IMR-90 (cell line): ENCODE data around the gene CDC42BPA. TPM values are rescaled to one million over a fixed set of nuclear protein-coding genes. Genes with fewer than 3 reads are reported as not detected.

Source experiments
- ATAC-seq: fragments of 200-7000 bp; cut with Tn5 transposase; 2 replicates; pipeline ENCODE4 v1.9.1; 2020; ENCODE audit warnings: low read depth, mild to moderate bottlenecking, moderate library complexity
- BruUV-seq: library from RNA; stranded (reverse); fragments of 400-500 nt; replicated peaks from 2 replicates; lab custom pipeline; 2021; lab: Mats Ljungman, UMichigan
- CTCF ChIA-PET: fragments of 300-600 bp; formaldehyde crosslinking; extraction: SDS; loops from one replicate; lab custom pipeline; 2021; ENCODE audit warnings: antibody characterized with exemption; lab: Yijun Ruan, JAX
- POLR2A ChIA-PET: fragments of 300-600 bp; sonication (Branson Sonifier 250); formaldehyde crosslinking; loops from one replicate; lab custom pipeline; 2022; ENCODE audit warnings: antibody characterized with exemption; ENCODE audit not compliant: unreplicated experiment; lab: Charles Lee
- DNase-seq: peaks from one replicate; pipeline ENCODE4 v3.0.0; 2013
- H2AFZ ChIP-seq: replicated peaks from 2 replicates; pipeline ENCODE3; 2013; ENCODE audit warnings: low read length, mild to moderate bottlenecking; ENCODE audit not compliant: poor library complexity
- H2AK5ac ChIP-seq: 2 replicates; pipeline ENCODE4 v1.6.1; 2013; ENCODE audit warnings: low read depth, low read length, inconsistent platforms
- H2AK9ac ChIP-seq: replicated peaks from 2 replicates; pipeline ENCODE3; 2013; ENCODE audit warnings: mild to moderate bottlenecking, low read depth, low read length, moderate library complexity; ENCODE audit not compliant: poor library complexity
- H2BK120ac ChIP-seq: 2 replicates; pipeline ENCODE4 v1.6.1; 2013; ENCODE audit warnings: low read depth, low read length, inconsistent platforms
- H2BK15ac ChIP-seq: 3 replicates; pipeline ENCODE4 v1.6.1; 2013; ENCODE audit warnings: low read depth, low read length, inconsistent platforms
- H2BK20ac ChIP-seq: 2 replicates; pipeline ENCODE4 v1.6.1; 2013; ENCODE audit warnings: low read depth, mild to moderate bottlenecking, inconsistent platforms, low read length, moderate library complexity
- H2BK5ac ChIP-seq: 2 replicates; pipeline ENCODE4 v1.6.1; 2013; ENCODE audit warnings: mild to moderate bottlenecking, low read depth, low read length, inconsistent platforms; ENCODE audit not compliant: poor library complexity, severe bottlenecking
- H3K14ac ChIP-seq: replicated peaks from 2 replicates; pipeline ENCODE4 v1.6.1; 2013; ENCODE audit warnings: low read depth, low read length, inconsistent platforms
- H3K18ac ChIP-seq: 2 replicates; pipeline ENCODE4 v1.6.1; 2013; ENCODE audit warnings: low read depth, low read length, control low read depth
- H3K23ac ChIP-seq: 2 replicates; pipeline ENCODE4 v1.6.1; 2013; ENCODE audit warnings: low read depth, low read length, inconsistent platforms
- H3K27ac ChIP-seq: 2 replicates; pipeline ENCODE4 v1.5.1; 2013; ENCODE audit warnings: mild to moderate bottlenecking, control low read depth, low read length; ENCODE audit not compliant: insufficient read depth
- H3K27me3 ChIP-seq: 2 replicates; pipeline ENCODE4 v1.6.1; 2013; ENCODE audit warnings: low read length; ENCODE audit not compliant: control insufficient read depth, insufficient read depth
- H3K36me3 ChIP-seq: 2 replicates; pipeline ENCODE4 v1.6.1; 2013; ENCODE audit warnings: low read length, mixed read lengths; ENCODE audit not compliant: control insufficient read depth, insufficient read depth
- H3K4ac ChIP-seq: 2 replicates; pipeline ENCODE4 v1.6.1; 2013; ENCODE audit warnings: low read depth, low read length, inconsistent platforms
- H3K4me1 ChIP-seq: 2 replicates; pipeline ENCODE4 v1.6.1; 2013; ENCODE audit warnings: low read length, mixed read lengths; ENCODE audit not compliant: control insufficient read depth, insufficient read depth
- H3K4me2 ChIP-seq: 2 replicates; pipeline ENCODE4 v1.6.1; 2013; ENCODE audit warnings: low read depth, mild to moderate bottlenecking, control low read depth, low read length, moderate library complexity
- H3K4me3 ChIP-seq: 2 replicates; pipeline ENCODE4 v1.5.1; 2013; ENCODE audit warnings: low read depth, mild to moderate bottlenecking, control low read depth, low read length, moderate library complexity; ENCODE audit not compliant: insufficient read depth
- H3K56ac ChIP-seq: 2 replicates; pipeline ENCODE4 v1.6.1; 2013; ENCODE audit warnings: low read length, inconsistent platforms; ENCODE audit not compliant: insufficient read depth; ENCODE audit errors: extremely low read depth
- H3K79me1 ChIP-seq, 2 experiments: 2 replicates each; pipeline ENCODE4 v1.6.1; 2013; ENCODE audit warnings: low read length in 2 of 2, inconsistent platforms in 1 of 2, low read depth in 1 of 2
- H3K9ac ChIP-seq: 2 replicates; pipeline ENCODE4 v1.6.1; 2013; ENCODE audit warnings: low read depth, low read length, control low read depth
- H3K9me1 ChIP-seq: 2 replicates; pipeline ENCODE4 v1.6.1; 2013; ENCODE audit warnings: low read length, inconsistent platforms; ENCODE audit not compliant: insufficient read depth
- H3K9me3 ChIP-seq: 2 replicates; pipeline ENCODE4 v1.6.1; 2013; ENCODE audit warnings: low read length; ENCODE audit not compliant: control insufficient read depth, insufficient read depth
- H4K20me1 ChIP-seq: 2 replicates; pipeline ENCODE4 v1.6.1; 2013; ENCODE audit warnings: low read length, inconsistent platforms; ENCODE audit not compliant: insufficient read depth
- H4K5ac ChIP-seq: 2 replicates; pipeline ENCODE4 v1.6.1; 2013; ENCODE audit warnings: mild to moderate bottlenecking, low read depth, low read length, control low read depth
- H4K8ac ChIP-seq, 2 experiments: 2 replicates each; pipeline ENCODE4 v1.6.1; 2013; ENCODE audit warnings: low read depth in 2 of 2, low read length in 2 of 2, control low read depth in 1 of 2, inconsistent platforms in 1 of 2
- H4K91ac ChIP-seq: 2 replicates; pipeline ENCODE4 v1.6.1; 2013; ENCODE audit warnings: low read depth, low read length, inconsistent platforms; ENCODE audit not compliant: insufficient read depth
- MAZ ChIP-seq: IDR thresholded peaks from 2 replicates; pipeline ENCODE4 v1.6.1; 2012; ENCODE audit warnings: low read depth, mild to moderate bottlenecking, low read length, improper control_type of control experiment, moderate library complexity, borderline replicate concordance
- whole genome bisulfite sequencing, 2 experiments: methylation state at CpG; one replicate each; pipeline versions ENCODE4 v1.1.5 to v1.1.7; 2013; ENCODE audit warnings: missing lambda C conversion rate in 2 of 2; ENCODE audit not compliant: insufficient read length in 1 of 2; ENCODE audit errors: extremely low coverage in 2 of 2; 5-methylcytosine and 5-hydroxymethylcytosine counted together
- dilution Hi-C: fragments of 300-500 bp; cut with HindIII; formaldehyde crosslinking; loops from one replicate; pipeline ENCODE4 v1.14.3; 2018; ENCODE audit warnings: low sequenced_read_pairs; ENCODE audit not compliant: unreplicated experiment
- in situ Hi-C: fragments of 300-500 bp; cut with MboI; formaldehyde crosslinking; loops from 3 replicates; pipeline ENCODE4 v1.14.3; 2019; ENCODE audit warnings: low sequenced_read_pairs, inconsistent platforms, mixed read lengths
- intact Hi-C: fragments of 100-400 bp; cut with micrococcal nuclease; formaldehyde crosslinking; loops from 2 replicates; pipeline ENCODE4 v1.10.0; 2022
- polyA plus RNA-seq, 3 experiments: library from polyadenylated mRNA; depleted of rRNA; stranded (reverse); fragments of >200 nt; gene quantifications; 2 replicates each; pipeline ENCODE4 v1.2.3, GENCODE V29; 2012; ENCODE audit warnings: low replicate concordance in 1 of 3
- total RNA-seq: library from RNA; depleted of rRNA; stranded (reverse); fragments of >200 nt; gene quantifications from 2 replicates; pipeline ENCODE4 v1.2.3, GENCODE V29; 2012

The CDC42BPA gene
- total and polyA plus RNA-seq, 2 of the 4 experiments (the other 2 are of a cell fraction), result 9.4 to 27.8 TPM

- Histone ChIP-seq H2BK15ac (no peak overlapping the region), H3K18ac (no peak overlapping the region), H3K4ac (no peak overlapping the region), H2BK120ac (no peak overlapping the region), H2BK20ac (no peak overlapping the region), H4K20me1 (no peaks in the 10 kb centered on the region), H3K27me3 (no peaks in the 10 kb centered on the region), H3K4me2 (no peak overlapping the region), H4K8ac (no peak overlapping the region), H3K9me3 (peaks cover 5% of the 10 kb centered on the region), H4K5ac (no peak overlapping the region), H3K14ac (no peak overlapping the region), H3K56ac (no peak overlapping the region), H3K27ac (no peak overlapping the region), H2AFZ (no peak overlapping the region), H3K23ac (no peak overlapping the region), H2AK5ac (no peak overlapping the region), H3K79me1 (no peaks in the 10 kb centered on the region), H3K9ac (no peak overlapping the region), H3K36me3 (no peaks in the 10 kb centered on the region), H3K4me1 (peaks cover 14% of the 10 kb centered on the region; the same call in 1 of the 2 replicates), H3K4me3 (no peak overlapping the region), H2AK9ac (no peak overlapping the region), H4K91ac (no peak overlapping the region), H3K9me1 (no peaks in the 10 kb centered on the region), H2BK5ac (no peak overlapping the region)
- no CpG with 5 or more reads among the region's 1 CpG for WGBS, 2 experiments
- in situ Hi-C loops (no loop called here), dilution Hi-C loops (no loop called here), intact Hi-C loops (no loop called here)
- no peak for DNase-seq
- no TSS peak for BruUV-seq
- TF ChIP-seq MAZ, result no peak
- no peak for ATAC-seq
- ChIA-PET POLR2A (no interaction called here), CTCF (no interaction called here)
These were observed 346.5 kb downstream of the CDC42BPA start for GRCh38 chr1:226971765-226972164.
